GM23248 (cell line): ENCODE data around the gene CAV2.

Experiments used
- EZH2 ChIP-seq: fragments of 200-600 bp; sonication (generic); IDR thresholded peaks from 2 replicates; pipeline ENCODE4 v1.6.1; 2018; ENCODE audit warnings: antibody characterized with exemption, mild to moderate bottlenecking; ENCODE audit not compliant: insufficient read depth, poor library complexity, severe bottlenecking
- EZH2phosphoT487 ChIP-seq: fragments of 200-600 bp; sonication (generic); IDR thresholded peaks from 2 replicates; pipeline ENCODE4 v1.6.1; 2018; ENCODE audit warnings: antibody characterized with exemption, moderate library complexity, mild to moderate bottlenecking, low read depth; ENCODE audit not compliant: insufficient read depth

DNA sequence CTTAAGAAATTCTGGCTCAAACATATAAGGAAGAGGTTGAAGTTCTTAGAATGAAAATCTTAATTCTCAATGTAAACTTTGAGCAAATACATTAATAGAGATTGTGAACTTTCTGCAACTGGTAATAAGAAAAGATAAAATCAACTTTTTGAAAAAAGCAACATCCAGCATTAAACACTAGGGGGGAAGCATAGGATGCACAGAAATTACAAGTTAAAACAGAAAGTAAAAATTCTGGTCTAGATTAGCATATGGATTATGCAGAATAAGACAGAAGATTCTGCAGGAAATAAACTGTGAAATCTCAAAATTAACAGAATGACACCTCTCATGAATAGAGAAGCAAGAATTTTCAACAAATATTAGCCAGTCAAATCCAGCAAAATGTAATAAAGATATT lies 38.0 kb upstream of the CAV2 start:
- TF ChIP-seq EZH2: no peak
- TF ChIP-seq EZH2phosphoT487: no peak
